MM.1S (cell line): ENCODE results near the gene LRMDA.

Experiments used
- DNase-seq: peaks from one replicate; pipeline ENCODE4 v3.0.0-alpha.2; 2015
- H2AFZ ChIP-seq: fragments of 300-600 bp; sonication (generic); 2 replicates; pipeline ENCODE4 v1.6.0; 2016; ENCODE audit warnings: antibody characterized with exemption, low read length
- H3F3A ChIP-seq: fragments of 300-600 bp; sonication (generic); 2 replicates; pipeline ENCODE4 v1.6.1; 2016; ENCODE audit warnings: mild to moderate bottlenecking, antibody characterized with exemption, low read length, moderate library complexity, mixed read lengths; ENCODE audit not compliant: insufficient read depth
- H3K27ac ChIP-seq: fragments of 300-600 bp; sonication (generic); 2 replicates; pipeline ENCODE4 v1.5.1; 2016; ENCODE audit warnings: mild to moderate bottlenecking, low read length
- H3K27me3 ChIP-seq: fragments of 300-600 bp; sonication (generic); replicated peaks from 2 replicates; pipeline ENCODE4 v1.6.0; 2016; ENCODE audit warnings: low read length; ENCODE audit not compliant: insufficient read depth
- H3K36me3 ChIP-seq: fragments of 300-600 bp; sonication (generic); replicated peaks from 2 replicates; pipeline ENCODE4 v1.6.1; 2016; ENCODE audit warnings: mild to moderate bottlenecking, low read length, mixed read lengths; ENCODE audit not compliant: insufficient read depth
- H3K4me1 ChIP-seq: fragments of 300-600 bp; sonication (generic); 2 replicates; pipeline ENCODE4 v1.6.1; 2016; ENCODE audit warnings: low read length, mixed read lengths
- H3K4me2 ChIP-seq: fragments of 300-600 bp; sonication (generic); 2 replicates; pipeline ENCODE4 v1.6.0; 2016; ENCODE audit warnings: low read depth, low read length
- H3K4me3 ChIP-seq: fragments of 300-600 bp; sonication (generic); 2 replicates; pipeline ENCODE4 v1.5.1; 2016; ENCODE audit warnings: low read length, mixed read lengths
- H3K79me2 ChIP-seq: fragments of 300-600 bp; sonication (generic); 2 replicates; pipeline ENCODE4 v1.6.1; 2016; ENCODE audit warnings: mixed run types, low read length, mixed read lengths
- H3K9ac ChIP-seq: fragments of 300-600 bp; sonication (generic); 2 replicates; pipeline ENCODE4 v1.6.1; 2016; ENCODE audit warnings: low read length, mixed read lengths
- H3K9me2 ChIP-seq: fragments of 300-600 bp; sonication (generic); replicated peaks from 2 replicates; pipeline ENCODE4 v1.6.1; 2016; ENCODE audit warnings: mild to moderate bottlenecking, low read length, mixed read lengths; ENCODE audit not compliant: insufficient read depth
- H3K9me3 ChIP-seq: fragments of 300-600 bp; sonication (generic); replicated peaks from 2 replicates; pipeline ENCODE4 v1.6.1; 2016; ENCODE audit warnings: mild to moderate bottlenecking, low read length, mixed read lengths; ENCODE audit not compliant: insufficient read depth
- H4K20me1 ChIP-seq: fragments of 300-600 bp; sonication (generic); 2 replicates; pipeline ENCODE4 v1.6.1; 2016; ENCODE audit warnings: mild to moderate bottlenecking, low read length, moderate library complexity, mixed read lengths; ENCODE audit not compliant: insufficient read depth
- CTCF ChIP-seq: fragments of 300-600 bp; sonication (generic); IDR thresholded peaks from 2 replicates; pipeline ENCODE4 v1.5.1; 2016; ENCODE audit warnings: antibody characterized with exemption, low read length, mixed read lengths
- EZH2 ChIP-seq: fragments of 300-600 bp; sonication (generic); optimal IDR thresholded peaks from 2 replicates; pipeline ENCODE3; 2017; ENCODE audit warnings: low read depth, mild to moderate bottlenecking, antibody characterized with exemption, low read length, mixed read lengths
- EZH2phosphoT487 ChIP-seq: fragments of 300-600 bp; sonication (generic); IDR thresholded peaks from 2 replicates; pipeline ENCODE4 v1.6.1; 2018; ENCODE audit warnings: antibody characterized with exemption, low read length

The LRMDA gene

DNA sequence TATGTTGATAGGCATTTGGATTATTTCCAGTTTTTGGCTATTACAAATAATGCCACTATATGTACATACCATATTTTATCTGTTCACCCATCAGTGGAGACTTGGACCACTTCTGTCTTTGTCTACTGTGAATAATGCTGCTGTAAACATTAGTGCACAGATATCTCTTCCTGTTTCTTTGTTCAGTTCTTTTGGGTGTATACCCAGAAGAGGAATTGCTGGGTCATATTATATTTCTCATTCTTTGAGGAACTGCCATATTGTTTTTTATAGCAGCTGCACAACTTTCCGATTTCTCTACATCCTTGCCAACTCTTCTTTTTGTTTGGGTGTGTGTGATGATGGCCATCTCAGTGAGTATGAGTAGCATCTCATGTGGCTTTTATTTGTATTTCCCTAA lies 218.0 kb downstream of the LRMDA start:
- no peaks in the 10 kb centered on the region for H3F3A ChIP-seq
- H3K9me3 ChIP-seq, result no peaks in the 10 kb centered on the region
- no peaks in the 10 kb centered on the region for H3K27me3 ChIP-seq
- H3K79me2 ChIP-seq, result no peaks in the 10 kb centered on the region
- H3K9me2 ChIP-seq, result no peaks in the 10 kb centered on the region
- TF ChIP-seq EZH2 (no peak), EZH2phosphoT487 (no peak), CTCF (no peak)
- H3K4me1 ChIP-seq, result no peaks in the 10 kb centered on the region
- DNase-seq, result no peak
- no peak overlapping the region for H3K4me2 ChIP-seq
- H3K36me3 ChIP-seq, result no peaks in the 10 kb centered on the region
- no peak overlapping the region for H3K27ac ChIP-seq
- H4K20me1 ChIP-seq, result no peaks in the 10 kb centered on the region
- H3K4me3 ChIP-seq, result no peak overlapping the region
- H2AFZ ChIP-seq, result no peak overlapping the region
- H3K9ac ChIP-seq, result no peak overlapping the region

DNA sequence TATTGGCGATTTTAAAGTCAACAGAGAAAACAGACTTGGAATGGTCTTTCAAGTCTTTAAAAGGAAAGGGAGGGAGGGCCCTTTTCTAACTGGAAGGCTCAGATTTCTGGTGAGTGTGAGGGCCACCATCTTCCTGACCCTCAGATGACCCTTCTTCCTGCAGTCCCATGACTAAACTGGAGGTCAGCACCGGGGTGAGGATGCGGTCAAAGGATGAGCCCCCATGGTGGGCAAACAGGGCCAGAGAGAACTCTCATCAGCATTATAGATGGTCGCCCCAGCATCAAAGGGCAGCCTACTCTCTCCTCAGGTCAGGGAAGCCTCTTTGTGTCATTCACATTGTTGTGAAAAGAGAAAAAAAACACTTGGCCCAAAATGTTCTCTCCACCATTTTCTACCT lies 219.2 kb downstream of the LRMDA start:
- H3K4me3 ChIP-seq, result no peak overlapping the region
- DNase-seq, result no peak
- no peak overlapping the region for H3K27ac ChIP-seq
- H3K27me3 ChIP-seq, result no peaks in the 10 kb centered on the region
- H4K20me1 ChIP-seq, result no peaks in the 10 kb centered on the region
- TF ChIP-seq CTCF, result no peak
- no peak for TF ChIP-seq EZH2phosphoT487
- TF ChIP-seq EZH2, result no peak
- H3K36me3 ChIP-seq, result no peaks in the 10 kb centered on the region
- no peak overlapping the region for H3K4me2 ChIP-seq
- H3F3A ChIP-seq, result no peaks in the 10 kb centered on the region
- no peaks in the 10 kb centered on the region for H3K79me2 ChIP-seq
- H3K9me3 ChIP-seq, result no peaks in the 10 kb centered on the region
- H3K9me2 ChIP-seq, result no peaks in the 10 kb centered on the region
- H3K4me1 ChIP-seq, result no peaks in the 10 kb centered on the region
- no peak overlapping the region for H2AFZ ChIP-seq
- H3K9ac ChIP-seq, result no peak overlapping the region

- TF ChIP-seq EZH2phosphoT487 (no peak), CTCF (peak; percentile 50), EZH2 (no peak)
Measured at GRCh38 chr10:75651417-75651816, 220.0 kb downstream of the LRMDA start.

More at GRCh38 chr10:75651417-75651816, 220.0 kb downstream of the LRMDA start:
- no peak overlapping the region for H2AFZ ChIP-seq
- H3K9me3 ChIP-seq, result no peaks in the 10 kb centered on the region
- H3K36me3 ChIP-seq, result no peaks in the 10 kb centered on the region
- H3K9me2 ChIP-seq, result no peaks in the 10 kb centered on the region
- no peaks in the 10 kb centered on the region for H4K20me1 ChIP-seq
- no peaks in the 10 kb centered on the region for H3K27me3 ChIP-seq
- DNase-seq, result peak; percentile 36
- no peaks in the 10 kb centered on the region for H3K79me2 ChIP-seq
- H3K4me2 ChIP-seq, result no peak overlapping the region
- no peak overlapping the region for H3K27ac ChIP-seq
- no peaks in the 10 kb centered on the region for H3F3A ChIP-seq
- H3K4me1 ChIP-seq, result no peaks in the 10 kb centered on the region
- H3K4me3 ChIP-seq, result no peak overlapping the region
- H3K9ac ChIP-seq, result no peak overlapping the region
